ENCODE data around the gene OR13C5. TPM values are rescaled to one million over a fixed set of nuclear protein-coding genes. Genes with fewer than 3 reads are reported as not detected.
"Not testable (repeated sequence)": the region's sequence is repeated elsewhere in the genome, so short reads cannot be mapped to it uniquely, and the experiment has no call there.

The OR13C5 gene, protein sequence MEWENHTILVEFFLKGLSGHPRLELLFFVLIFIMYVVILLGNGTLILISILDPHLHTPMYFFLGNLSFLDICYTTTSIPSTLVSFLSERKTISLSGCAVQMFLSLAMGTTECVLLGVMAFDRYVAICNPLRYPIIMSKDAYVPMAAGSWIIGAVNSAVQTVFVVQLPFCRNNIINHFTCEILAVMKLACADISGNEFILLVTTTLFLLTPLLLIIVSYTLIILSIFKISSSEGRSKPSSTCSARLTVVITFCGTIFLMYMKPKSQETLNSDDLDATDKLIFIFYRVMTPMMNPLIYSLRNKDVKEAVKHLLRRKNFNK
- total RNA-seq, result not detected in 2 replicates
- long read RNA-seq, result 0 reads

DNA sequence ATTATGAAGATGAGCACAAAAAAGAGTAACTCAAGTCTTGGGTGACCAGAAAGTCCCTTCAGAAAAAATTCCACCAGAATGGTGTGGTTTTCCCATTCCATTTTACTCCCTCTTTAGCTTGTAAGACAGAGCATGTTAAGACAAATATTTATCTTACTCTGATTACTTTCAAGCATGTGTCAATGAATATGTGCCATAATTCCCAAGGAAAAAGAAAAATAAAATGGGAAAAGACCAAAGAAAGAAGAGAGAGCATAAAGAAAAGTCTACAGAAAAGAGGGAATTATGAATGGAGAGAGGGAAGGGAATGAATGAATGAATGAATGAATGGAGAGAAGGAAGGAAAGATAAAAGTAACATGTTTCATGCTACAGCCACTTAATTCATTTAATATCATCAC, at the start of gene OR13C5:
OR13C5 (minus strand) TSS at position 101 of the 400 bp plus-strand sequence; CDS start at position 101, 0 bp downstream.
- H3K27me3 Mint-ChIP-seq (ENCODE audit: low read depth), result peaks cover 20% of the 10 kb centered on the region
- not testable (repeated sequence) for H3K4me3 Mint-ChIP-seq; H3K36me3 Mint-ChIP-seq (ENCODE audit: low read depth); DNase-seq (ENCODE audit: low read depth, low spot score); H3K27ac Mint-ChIP-seq (ENCODE audit: unreplicated experiment); H3K4me1 Mint-ChIP-seq; H3K9me3 Mint-ChIP-seq

DNA sequence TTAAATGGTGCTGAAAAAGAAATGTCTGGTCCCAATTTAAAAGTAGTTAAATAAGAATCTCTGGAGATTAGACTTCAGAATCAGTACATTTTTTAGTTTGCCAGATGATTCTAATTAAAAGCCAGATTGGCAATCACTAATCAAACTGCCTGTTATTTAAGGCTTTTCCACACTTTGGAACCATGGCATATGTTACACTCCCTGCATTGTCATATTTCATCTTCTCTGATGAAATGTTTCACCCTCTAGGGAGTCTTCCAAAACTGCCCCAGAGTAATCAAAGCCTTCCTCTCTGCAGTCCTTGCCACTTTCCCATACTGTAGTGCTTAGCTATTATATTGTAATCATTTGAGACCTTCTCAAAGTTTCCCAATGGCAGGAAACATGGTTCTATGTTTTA, 36.2 kb upstream of the OR13C5 start:
- no peak overlapping the region for H3K4me3 Mint-ChIP-seq
- no peak overlapping the region for H3K27ac Mint-ChIP-seq (ENCODE audit: unreplicated experiment)
- H3K9me3 Mint-ChIP-seq, result peaks cover 20% of the 10 kb centered on the region

DNA sequence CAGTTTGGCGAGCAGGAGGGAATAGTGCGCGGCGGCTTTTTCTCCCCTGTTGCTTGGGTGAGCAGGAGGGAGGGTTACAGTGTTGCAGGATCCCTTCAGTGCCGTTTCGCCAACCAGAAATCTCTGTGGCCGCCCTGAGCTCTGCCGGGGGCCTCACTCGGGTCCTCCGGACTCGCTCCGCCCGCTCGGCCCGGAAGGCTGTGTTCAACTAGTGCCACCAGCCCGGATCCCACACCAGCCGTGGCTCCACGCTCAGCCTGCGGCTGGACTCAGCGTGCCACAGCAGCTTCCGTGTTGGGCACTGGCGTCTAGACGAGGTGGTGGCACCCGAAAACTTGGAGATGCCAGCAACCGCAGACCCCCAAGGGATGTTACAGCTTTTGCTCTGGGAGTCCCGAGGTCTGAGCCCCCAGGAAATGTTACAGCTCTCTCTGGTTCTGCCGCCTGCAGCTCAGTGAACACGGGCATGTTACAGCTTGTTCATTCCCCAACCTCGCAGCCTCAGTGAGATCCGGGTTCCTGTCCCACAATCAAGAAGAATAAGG, 34.8 kb upstream of the OR13C5 start:
- Mint-ChIP-seq H3K9me3 (peaks cover 10% of the 10 kb centered on the region), H3K4me1 (no peaks in the 10 kb centered on the region), H3K36me3 (ENCODE audit: low read depth) (no peaks in the 10 kb centered on the region), H3K27me3 (ENCODE audit: low read depth) (peaks cover 5% of the 10 kb centered on the region), H3K27ac (ENCODE audit: unreplicated experiment) (no peak overlapping the region), H3K4me3 (no peak overlapping the region)
- TF ChIP-seq, protein P1, sequence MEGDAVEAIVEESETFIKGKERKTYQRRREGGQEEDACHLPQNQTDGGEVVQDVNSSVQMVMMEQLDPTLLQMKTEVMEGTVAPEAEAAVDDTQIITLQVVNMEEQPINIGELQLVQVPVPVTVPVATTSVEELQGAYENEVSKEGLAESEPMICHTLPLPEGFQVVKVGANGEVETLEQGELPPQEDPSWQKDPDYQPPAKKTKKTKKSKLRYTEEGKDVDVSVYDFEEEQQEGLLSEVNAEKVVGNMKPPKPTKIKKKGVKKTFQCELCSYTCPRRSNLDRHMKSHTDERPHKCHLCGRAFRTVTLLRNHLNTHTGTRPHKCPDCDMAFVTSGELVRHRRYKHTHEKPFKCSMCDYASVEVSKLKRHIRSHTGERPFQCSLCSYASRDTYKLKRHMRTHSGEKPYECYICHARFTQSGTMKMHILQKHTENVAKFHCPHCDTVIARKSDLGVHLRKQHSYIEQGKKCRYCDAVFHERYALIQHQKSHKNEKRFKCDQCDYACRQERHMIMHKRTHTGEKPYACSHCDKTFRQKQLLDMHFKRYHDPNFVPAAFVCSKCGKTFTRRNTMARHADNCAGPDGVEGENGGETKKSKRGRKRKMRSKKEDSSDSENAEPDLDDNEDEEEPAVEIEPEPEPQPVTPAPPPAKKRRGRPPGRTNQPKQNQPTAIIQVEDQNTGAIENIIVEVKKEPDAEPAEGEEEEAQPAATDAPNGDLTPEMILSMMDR (conservative IDR thresholded peaks at IDR 0.05), result no peak
- DNase-seq (ENCODE audit: low read depth, low spot score), result no peak

More for the DNA sequence above, 36.2 kb upstream of the OR13C5 start:
- Mint-ChIP-seq H3K27me3 (ENCODE audit: low read depth) (peaks cover 5% of the 10 kb centered on the region), H3K4me1 (no peaks in the 10 kb centered on the region), H3K36me3 (ENCODE audit: low read depth) (peaks cover under 1% of the 10 kb centered on the region)
- TF ChIP-seq, protein P1 (conservative IDR thresholded peaks at IDR 0.05), result no peak
- no peak for DNase-seq (ENCODE audit: low read depth, low spot score)

DNA sequence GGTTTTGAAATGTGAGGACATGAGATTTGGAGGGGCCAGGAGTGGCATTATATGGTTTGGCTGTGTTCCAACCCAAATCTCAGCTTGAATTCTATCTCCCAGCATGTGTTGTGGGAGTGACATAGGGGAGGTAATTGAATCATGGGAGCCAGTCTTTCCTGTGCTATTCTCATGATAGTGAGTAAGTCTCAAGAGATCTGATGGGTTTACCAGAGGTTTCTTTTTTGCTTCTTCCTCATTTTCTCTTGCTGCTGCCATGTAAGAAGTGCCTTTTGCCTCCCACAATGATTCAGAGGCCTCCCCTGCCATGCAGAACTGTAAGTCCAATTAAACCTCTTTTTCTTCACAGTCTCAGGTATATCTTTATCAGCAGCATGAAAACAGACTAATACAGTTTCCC, 26.8 kb upstream of the OR13C5 start:
- not testable (repeated sequence) for H3K9me3 Mint-ChIP-seq; H3K4me1 Mint-ChIP-seq; H3K36me3 Mint-ChIP-seq (ENCODE audit: low read depth); DNase-seq (ENCODE audit: low read depth, low spot score); H3K27me3 Mint-ChIP-seq (ENCODE audit: low read depth); H3K4me3 Mint-ChIP-seq; H3K27ac Mint-ChIP-seq (ENCODE audit: unreplicated experiment)

DNA sequence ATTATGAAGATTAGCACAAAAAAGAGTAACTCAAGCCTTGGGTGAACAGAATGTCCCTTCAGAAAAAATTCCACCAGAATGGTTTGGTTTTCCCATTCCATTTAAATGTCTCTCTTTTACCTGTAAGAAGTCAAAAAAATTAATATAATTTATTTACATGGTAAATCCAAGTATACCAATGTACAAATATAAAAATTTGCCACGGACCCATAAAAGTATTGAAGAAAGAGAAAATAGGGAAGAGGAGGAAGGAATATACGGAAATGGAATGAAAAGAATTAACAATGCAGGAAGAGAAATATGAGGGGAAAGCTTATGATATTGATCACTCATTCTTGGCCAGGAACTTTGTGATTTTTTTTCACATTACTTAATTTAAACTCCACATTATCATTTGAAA, 18.9 kb upstream of the OR13C5 start, which contains the start of gene OR13C9:
OR13C9 (minus strand) TSS at position 101 of the 400 bp plus-strand sequence; CDS start at position 101, 0 bp downstream.
- no peaks in the 10 kb centered on the region for H3K36me3 Mint-ChIP-seq (ENCODE audit: low read depth)
- peaks cover 19% of the 10 kb centered on the region for H3K27me3 Mint-ChIP-seq (ENCODE audit: low read depth)
- H3K4me1 Mint-ChIP-seq, result no peaks in the 10 kb centered on the region
- no peak for DNase-seq (ENCODE audit: low read depth, low spot score)
- TF ChIP-seq, protein P1 (conservative IDR thresholded peaks at IDR 0.05), result no peak
- H3K9me3 Mint-ChIP-seq, result no peaks in the 10 kb centered on the region
- no peak within 1 kb of the TSS for H3K4me3 Mint-ChIP-seq
- no peak within 1 kb of the TSS for H3K27ac Mint-ChIP-seq (ENCODE audit: unreplicated experiment)

DNA sequence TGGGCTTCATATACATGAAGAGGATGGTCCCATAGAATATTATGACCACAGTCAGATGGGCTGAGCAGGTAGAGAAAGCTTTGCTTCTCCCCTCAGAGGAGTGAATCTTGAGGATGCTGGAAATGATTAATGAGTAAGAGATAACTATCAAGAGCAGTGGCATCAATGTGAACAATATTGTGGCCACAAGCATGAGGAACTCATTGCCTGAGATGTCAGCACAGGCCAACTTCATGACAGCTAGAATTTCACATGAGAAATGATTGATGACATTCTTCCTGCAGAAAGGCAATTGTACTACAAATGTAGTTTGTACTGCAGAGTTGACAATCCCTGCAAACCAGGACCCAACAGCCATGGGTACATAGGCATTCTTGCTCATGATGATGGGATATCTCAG, 18.2 kb upstream of the OR13C5 start:
- Mint-ChIP-seq H3K4me1 (no peaks in the 10 kb centered on the region), H3K4me3 (no peak overlapping the region), H3K27me3 (ENCODE audit: low read depth) (peaks cover 21% of the 10 kb centered on the region), H3K9me3 (no peaks in the 10 kb centered on the region), H3K27ac (ENCODE audit: unreplicated experiment) (no peak overlapping the region), H3K36me3 (ENCODE audit: low read depth) (no peaks in the 10 kb centered on the region)
- TF ChIP-seq, protein P1 (conservative IDR thresholded peaks at IDR 0.05), result no peak
- DNase-seq (ENCODE audit: low read depth, low spot score), result no peak

Measured in neural crest cell (in vitro differentiated cells).